GM23338 (cell line): ENCODE measurements around the gene NIT2. TPM values are rescaled to one million over a fixed set of nuclear protein-coding genes. Genes with fewer than 3 reads are reported as not detected.

Source experiments
- ATAC-seq: fragments of 200-7000 bp; cut with Tn5 transposase; 3 replicates; pipeline ENCODE4 v1.9.1; 2020
- DNase-seq: peaks from one replicate; pipeline ENCODE4 v3.0.0-alpha.2; 2015; ENCODE audit warnings: low spot score
- H2AFZ ChIP-seq: fragments of 200-600 bp; sonication (generic); 2 replicates; pipeline ENCODE4 v1.8.0; 2016; ENCODE audit warnings: antibody characterized with exemption, mild to moderate bottlenecking, moderate library complexity
- H3F3A ChIP-seq: fragments of 200-600 bp; sonication (generic); replicated peaks from 2 replicates; pipeline ENCODE4 v1.8.0; 2017; ENCODE audit warnings: antibody characterized with exemption, mixed run types, low read depth
- H3K27ac ChIP-seq: fragments of 200-600 bp; sonication (generic); 2 replicates; pipeline ENCODE4 v1.6.1; 2016; ENCODE audit warnings: low read depth
- H3K27me3 ChIP-seq: fragments of 200-600 bp; sonication (generic); 2 replicates; pipeline ENCODE4 v1.8.0; 2016; ENCODE audit warnings: mild to moderate bottlenecking, mixed run types, moderate library complexity; ENCODE audit not compliant: insufficient read depth
- H3K36me3 ChIP-seq: fragments of 200-600 bp; sonication (generic); 2 replicates; pipeline ENCODE4 v1.8.0; 2016; ENCODE audit warnings: mild to moderate bottlenecking; ENCODE audit not compliant: insufficient read depth
- H3K4me1 ChIP-seq: fragments of 200-600 bp; sonication (generic); 2 replicates; pipeline ENCODE4 v1.8.0; 2016; ENCODE audit warnings: mild to moderate bottlenecking, moderate library complexity; ENCODE audit not compliant: insufficient read depth
- H3K4me2 ChIP-seq: fragments of 200-600 bp; sonication (generic); 2 replicates; pipeline ENCODE4 v1.7.1; 2017; ENCODE audit warnings: mixed run types
- H3K4me3 ChIP-seq: fragments of 200-600 bp; sonication (generic); 2 replicates; pipeline ENCODE4 v1.6.1; 2016; ENCODE audit warnings: mixed run types
- H3K79me2 ChIP-seq: fragments of 200-600 bp; sonication (generic); replicated peaks from 2 replicates; pipeline ENCODE4 v1.8.0; 2017; ENCODE audit warnings: mild to moderate bottlenecking; ENCODE audit not compliant: insufficient read depth
- H3K9me2 ChIP-seq: fragments of 200-600 bp; sonication (generic); 2 replicates; pipeline ENCODE4 v1.8.0; 2017; ENCODE audit not compliant: insufficient read depth
- H4K20me1 ChIP-seq: fragments of 200-600 bp; sonication (generic); replicated peaks from 2 replicates; pipeline ENCODE4 v1.8.0; 2017; ENCODE audit warnings: mild to moderate bottlenecking; ENCODE audit not compliant: insufficient read depth
- H3K27ac Mint-ChIP-seq: 2 replicates; pipeline ENCODE4 v1.8.0; 2020; ENCODE audit warnings: inconsistent platforms, mild to moderate bottlenecking, moderate library complexity, mixed read lengths
- H3K27me3 Mint-ChIP-seq: 3 replicates; pipeline ENCODE4 v1.8.0; 2022; ENCODE audit warnings: low read depth, mild to moderate bottlenecking, moderate library complexity, mixed read lengths, inconsistent platforms; ENCODE audit not compliant: insufficient read depth, poor library complexity
- H3K36me3 Mint-ChIP-seq: 3 replicates; pipeline ENCODE4 v1.8.0; 2021; ENCODE audit warnings: low read depth, mild to moderate bottlenecking, inconsistent platforms, moderate library complexity, mixed read lengths
- H3K4me1 Mint-ChIP-seq: 3 replicates; pipeline ENCODE4 v1.8.0; 2020; ENCODE audit warnings: mild to moderate bottlenecking, inconsistent platforms, mixed read lengths
- H3K4me3 Mint-ChIP-seq: 3 replicates; pipeline ENCODE4 v1.8.0; 2021; ENCODE audit warnings: moderate library complexity, mild to moderate bottlenecking, inconsistent platforms, mixed read lengths
- H3K9me3 Mint-ChIP-seq: 3 replicates; pipeline ENCODE4 v1.8.0; 2020; ENCODE audit warnings: moderate library complexity, mild to moderate bottlenecking, inconsistent platforms, mixed read lengths
- CREB1 ChIP-seq: fragments of 250-450 bp; sonication (Bioruptor Pico); IDR thresholded peaks from 2 replicates; pipeline ENCODE4 v1.5.0; 2020; ENCODE audit warnings: low read depth, mild to moderate bottlenecking, moderate library complexity
- ETS1 ChIP-seq: IDR thresholded peaks from 2 replicates; pipeline ENCODE4 v1.6.1; 2016; ENCODE audit warnings: antibody characterized with exemption
- EZH2phosphoT487 ChIP-seq: fragments of 200-600 bp; sonication (generic); IDR thresholded peaks from one replicate; pipeline ENCODE4 v1.8.1; 2018; ENCODE audit warnings: antibody characterized with exemption; ENCODE audit not compliant: unreplicated experiment
- JUNB ChIP-seq: IDR thresholded peaks from one replicate; pipeline ENCODE4 v1.6.1; 2016; ENCODE audit warnings: antibody characterized with exemption; ENCODE audit not compliant: unreplicated experiment
- POLR2AphosphoS5 ChIP-seq: IDR thresholded peaks from 2 replicates; pipeline ENCODE4 v1.6.1; 2016; ENCODE audit warnings: antibody characterized with exemption, low read depth
- REST ChIP-seq: IDR thresholded peaks from one replicate; pipeline ENCODE4 v1.6.1; 2018; ENCODE audit warnings: antibody characterized with exemption; ENCODE audit not compliant: unreplicated experiment
- STAT1 ChIP-seq: IDR thresholded peaks from one replicate; pipeline ENCODE4 v1.6.1; 2016; ENCODE audit warnings: antibody characterized with exemption; ENCODE audit not compliant: unreplicated experiment
- ZNF114 ChIP-seq: fragments of 250-450 bp; sonication (Bioruptor Pico); IDR thresholded peaks from 2 replicates; pipeline ENCODE4 v1.5.0; 2020; ENCODE audit warnings: mild to moderate bottlenecking, moderate library complexity
- polyA plus RNA-seq: library from polyadenylated mRNA; unstranded; fragments of >200 nt; fragmentation: Nextera tagmentation; extraction: Ambion mirVana; gene quantifications from 2 replicates; pipeline ENCODE4 v1.2.1, GENCODE V29; 2016
- total RNA-seq: library from RNA; depleted of rRNA; stranded (reverse); fragments of >200 nt; shearing (Covaris generic); gene quantifications from 2 replicates; pipeline ENCODE4 v1.2.3, GENCODE V29; 2014
- TF ChIP-seq, protein P1 (sequence below): fragments of 250-450 bp; sonication (Bioruptor Pico); IDR thresholded peaks from 2 replicates; pipeline ENCODE4 v1.5.0; 2020; ENCODE audit warnings: mild to moderate bottlenecking, moderate library complexity

NIT2 gene
- total and polyA plus RNA-seq, 2 experiments from 2014 or later: 19.2 to 53.7 TPM

- H3K4me3 Mint-ChIP-seq: no peak overlapping the region
- Histone ChIP-seq H3K4me2 (no peak overlapping the region), H3K4me1 (no peaks in the 10 kb centered on the region), H4K20me1 (no peaks in the 10 kb centered on the region), H2AFZ (no peak overlapping the region), H3K79me2 (no peaks in the 10 kb centered on the region; the same call in 1 of the 2 replicates), H3K27me3 (no peaks in the 10 kb centered on the region), H3K27ac (no peak overlapping the region), H3F3A (no peaks in the 10 kb centered on the region), H3K4me3 (no peak overlapping the region), H3K9me2 (no peaks in the 10 kb centered on the region), H3K36me3 (peaks cover 14% of the 10 kb centered on the region; the same call in 1 of the 2 replicates)
- peaks cover 23% of the 10 kb centered on the region; the same call in 2 of the 3 replicates for H3K36me3 Mint-ChIP-seq
- H3K9me3 Mint-ChIP-seq: no peaks in the 10 kb centered on the region; the same call in 2 of the 3 replicates
- peaks cover 4% of the 10 kb centered on the region for H3K27me3 Mint-ChIP-seq
- ATAC-seq (no peak), DNase-seq (no peak)
- H3K4me1 Mint-ChIP-seq: no peaks in the 10 kb centered on the region
- TF ChIP-seq STAT1 (no peak), JUNB (no peak), EZH2phosphoT487 (no peak), CREB1 (CRISPR knock-in tag) (no peak), REST (no peak), ETS1 (no peak), ZNF114 (CRISPR knock-in tag) (no peak), POLR2AphosphoS5 (no peak)
- no peak overlapping the region for H3K27ac Mint-ChIP-seq
These were observed 39.5 kb upstream of the NIT2 start for GRCh38 chr3:100295089-100295488.

DNA sequence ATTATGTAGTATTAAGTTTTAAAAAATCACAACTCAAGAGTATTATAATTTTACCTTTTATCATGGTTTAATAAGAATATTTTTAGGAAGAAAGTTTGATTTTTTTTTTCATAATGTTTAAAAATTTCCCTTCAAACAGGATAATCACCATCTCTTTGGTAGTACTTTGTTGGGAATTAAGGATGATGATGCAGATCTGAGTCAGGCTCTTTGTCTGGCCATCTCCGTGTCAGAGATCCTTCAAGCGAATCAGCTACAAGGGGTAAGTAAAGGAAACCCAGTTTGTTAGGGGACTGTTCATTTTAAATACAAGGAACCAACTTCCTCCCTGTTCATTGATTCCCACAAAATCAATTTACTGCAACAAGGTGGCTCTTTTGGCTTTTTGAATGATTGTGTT lies 36.8 kb upstream of the NIT2 start:
- Mint-ChIP-seq H3K27me3 (peaks cover 2% of the 10 kb centered on the region), H3K36me3 (peaks cover 13% of the 10 kb centered on the region; the same call in 2 of the 3 replicates), H3K4me1 (no peaks in the 10 kb centered on the region), H3K9me3 (no peaks in the 10 kb centered on the region; the same call in 2 of the 3 replicates), H3K27ac (no peak overlapping the region), H3K4me3 (no peak overlapping the region)
- Histone ChIP-seq H3F3A (no peaks in the 10 kb centered on the region), H4K20me1 (no peaks in the 10 kb centered on the region), H3K4me1 (no peaks in the 10 kb centered on the region), H3K4me3 (no peak overlapping the region), H3K9me2 (no peaks in the 10 kb centered on the region), H3K36me3 (0 out of 2 replicates have a peak, but pooled peaks cover 10% of the 10 kb centered on the region), H3K27ac (no peak overlapping the region), H3K27me3 (no peaks in the 10 kb centered on the region), H3K79me2 (no peaks in the 10 kb centered on the region), H2AFZ (no peak overlapping the region), H3K4me2 (no peak overlapping the region)
- ATAC-seq: no peak
- no peak for DNase-seq
- TF ChIP-seq, protein P1, sequence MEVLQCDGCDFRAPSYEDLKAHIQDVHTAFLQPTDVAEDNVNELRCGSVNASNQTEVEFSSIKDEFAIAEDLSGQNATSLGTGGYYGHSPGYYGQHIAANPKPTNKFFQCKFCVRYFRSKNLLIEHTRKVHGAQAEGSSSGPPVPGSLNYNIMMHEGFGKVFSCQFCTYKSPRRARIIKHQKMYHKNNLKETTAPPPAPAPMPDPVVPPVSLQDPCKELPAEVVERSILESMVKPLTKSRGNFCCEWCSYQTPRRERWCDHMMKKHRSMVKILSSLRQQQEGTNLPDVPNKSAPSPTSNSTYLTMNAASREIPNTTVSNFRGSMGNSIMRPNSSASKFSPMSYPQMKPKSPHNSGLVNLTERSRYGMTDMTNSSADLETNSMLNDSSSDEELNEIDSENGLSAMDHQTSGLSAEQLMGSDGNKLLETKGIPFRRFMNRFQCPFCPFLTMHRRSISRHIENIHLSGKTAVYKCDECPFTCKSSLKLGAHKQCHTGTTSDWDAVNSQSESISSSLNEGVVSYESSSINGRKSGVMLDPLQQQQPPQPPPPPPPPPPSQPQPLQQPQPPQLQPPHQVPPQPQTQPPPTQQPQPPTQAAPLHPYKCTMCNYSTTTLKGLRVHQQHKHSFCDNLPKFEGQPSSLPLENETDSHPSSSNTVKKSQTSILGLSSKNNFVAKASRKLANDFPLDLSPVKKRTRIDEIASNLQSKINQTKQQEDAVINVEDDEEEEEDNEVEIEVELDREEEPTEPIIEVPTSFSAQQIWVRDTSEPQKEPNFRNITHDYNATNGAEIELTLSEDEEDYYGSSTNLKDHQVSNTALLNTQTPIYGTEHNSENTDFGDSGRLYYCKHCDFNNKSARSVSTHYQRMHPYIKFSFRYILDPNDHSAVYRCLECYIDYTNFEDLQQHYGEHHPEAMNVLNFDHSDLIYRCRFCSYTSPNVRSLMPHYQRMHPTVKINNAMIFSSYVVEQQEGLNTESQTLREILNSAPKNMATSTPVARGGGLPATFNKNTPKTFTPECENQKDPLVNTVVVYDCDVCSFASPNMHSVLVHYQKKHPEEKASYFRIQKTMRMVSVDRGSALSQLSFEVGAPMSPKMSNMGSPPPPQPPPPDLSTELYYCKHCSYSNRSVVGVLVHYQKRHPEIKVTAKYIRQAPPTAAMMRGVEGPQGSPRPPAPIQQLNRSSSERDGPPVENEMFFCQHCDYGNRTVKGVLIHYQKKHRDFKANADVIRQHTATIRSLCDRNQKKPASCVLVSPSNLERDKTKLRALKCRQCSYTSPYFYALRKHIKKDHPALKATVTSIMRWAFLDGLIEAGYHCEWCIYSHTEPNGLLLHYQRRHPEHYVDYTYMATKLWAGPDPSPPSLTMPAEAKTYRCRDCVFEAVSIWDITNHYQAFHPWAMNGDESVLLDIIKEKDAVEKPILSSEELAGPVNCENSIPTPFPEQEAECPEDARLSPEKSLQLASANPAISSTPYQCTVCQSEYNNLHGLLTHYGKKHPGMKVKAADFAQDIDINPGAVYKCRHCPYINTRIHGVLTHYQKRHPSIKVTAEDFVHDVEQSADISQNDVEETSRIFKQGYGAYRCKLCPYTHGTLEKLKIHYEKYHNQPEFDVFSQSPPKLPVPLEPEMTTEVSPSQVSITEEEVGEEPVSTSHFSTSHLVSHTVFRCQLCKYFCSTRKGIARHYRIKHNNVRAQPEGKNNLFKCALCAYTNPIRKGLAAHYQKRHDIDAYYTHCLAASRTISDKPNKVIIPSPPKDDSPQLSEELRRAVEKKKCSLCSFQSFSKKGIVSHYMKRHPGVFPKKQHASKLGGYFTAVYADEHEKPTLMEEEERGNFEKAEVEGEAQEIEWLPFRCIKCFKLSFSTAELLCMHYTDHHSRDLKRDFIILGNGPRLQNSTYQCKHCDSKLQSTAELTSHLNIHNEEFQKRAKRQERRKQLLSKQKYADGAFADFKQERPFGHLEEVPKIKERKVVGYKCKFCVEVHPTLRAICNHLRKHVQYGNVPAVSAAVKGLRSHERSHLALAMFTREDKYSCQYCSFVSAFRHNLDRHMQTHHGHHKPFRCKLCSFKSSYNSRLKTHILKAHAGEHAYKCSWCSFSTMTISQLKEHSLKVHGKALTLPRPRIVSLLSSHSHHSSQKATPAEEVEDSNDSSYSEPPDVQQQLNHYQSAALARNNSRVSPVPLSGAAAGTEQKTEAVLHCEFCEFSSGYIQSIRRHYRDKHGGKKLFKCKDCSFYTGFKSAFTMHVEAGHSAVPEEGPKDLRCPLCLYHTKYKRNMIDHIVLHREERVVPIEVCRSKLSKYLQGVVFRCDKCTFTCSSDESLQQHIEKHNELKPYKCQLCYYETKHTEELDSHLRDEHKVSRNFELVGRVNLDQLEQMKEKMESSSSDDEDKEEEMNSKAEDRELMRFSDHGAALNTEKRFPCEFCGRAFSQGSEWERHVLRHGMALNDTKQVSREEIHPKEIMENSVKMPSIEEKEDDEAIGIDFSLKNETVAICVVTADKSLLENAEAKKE (CRISPR knock-in tag): no peak
- TF ChIP-seq EZH2phosphoT487: no peak
